Body of pancreas (tissue), 4 donors: ENCODE data around the gene SNX8.

Source experiments
- POLR2A ChIP-seq, 3 donors: fragments of 450-650 bp; IDR thresholded peaks; one replicate each; pipeline ENCODE4 v1.6.1; 2016; ENCODE audit warnings: antibody characterized with exemption in 3 of 3, mild to moderate bottlenecking in 2 of 3
- TF ChIP-seq, protein P1 (sequence below), 7 experiments: fragments of 450-650 bp in 4 of 7; fragments of 200-600 bp in 3 of 7; sonication (generic) in 3 of 7; IDR thresholded peaks; one replicate each; pipeline ENCODE4 v1.5.1; 2016 to 2019; ENCODE audit warnings: antibody characterized with exemption in 7 of 7

DNA sequence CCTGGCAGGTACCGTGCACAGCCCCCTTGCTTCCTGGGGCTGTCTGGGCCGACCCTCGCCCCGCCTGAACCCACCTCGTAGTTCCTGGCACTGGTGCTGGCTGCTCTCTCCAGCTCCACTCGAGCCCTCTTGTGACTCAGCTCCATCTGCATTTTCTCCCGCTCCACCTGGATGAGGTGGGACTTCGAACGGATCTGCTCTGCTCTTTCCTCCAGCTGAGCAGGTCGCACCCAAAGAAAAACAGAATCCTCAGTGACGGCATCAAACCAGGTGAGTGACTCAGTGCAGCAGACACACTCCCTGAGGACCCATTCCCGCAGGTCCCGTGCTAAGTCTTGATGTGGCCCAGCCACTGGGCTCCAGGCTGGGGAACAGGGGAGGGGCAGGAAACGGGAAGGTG, 88.9 kb downstream of the SNX8 start:
- TF ChIP-seq, protein P1, sequence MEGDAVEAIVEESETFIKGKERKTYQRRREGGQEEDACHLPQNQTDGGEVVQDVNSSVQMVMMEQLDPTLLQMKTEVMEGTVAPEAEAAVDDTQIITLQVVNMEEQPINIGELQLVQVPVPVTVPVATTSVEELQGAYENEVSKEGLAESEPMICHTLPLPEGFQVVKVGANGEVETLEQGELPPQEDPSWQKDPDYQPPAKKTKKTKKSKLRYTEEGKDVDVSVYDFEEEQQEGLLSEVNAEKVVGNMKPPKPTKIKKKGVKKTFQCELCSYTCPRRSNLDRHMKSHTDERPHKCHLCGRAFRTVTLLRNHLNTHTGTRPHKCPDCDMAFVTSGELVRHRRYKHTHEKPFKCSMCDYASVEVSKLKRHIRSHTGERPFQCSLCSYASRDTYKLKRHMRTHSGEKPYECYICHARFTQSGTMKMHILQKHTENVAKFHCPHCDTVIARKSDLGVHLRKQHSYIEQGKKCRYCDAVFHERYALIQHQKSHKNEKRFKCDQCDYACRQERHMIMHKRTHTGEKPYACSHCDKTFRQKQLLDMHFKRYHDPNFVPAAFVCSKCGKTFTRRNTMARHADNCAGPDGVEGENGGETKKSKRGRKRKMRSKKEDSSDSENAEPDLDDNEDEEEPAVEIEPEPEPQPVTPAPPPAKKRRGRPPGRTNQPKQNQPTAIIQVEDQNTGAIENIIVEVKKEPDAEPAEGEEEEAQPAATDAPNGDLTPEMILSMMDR (IDR thresholded peaks at IDR 0.05), result no peak
- TF ChIP-seq POLR2A (IDR thresholded peaks at IDR 0.05), result no peak
